22Rv1 (cell line): Measurements from ENCODE around the gene S1PR4.

Experiments used
- ZFX ChIP-seq: fragments of 450-650 bp; IDR thresholded peaks from 2 replicates; pipeline ENCODE4 v1.6.1; 2017; ENCODE audit warnings: antibody characterized with exemption, borderline replicate concordance
- TF ChIP-seq, protein P1 (sequence below): fragments of 450-650 bp; IDR thresholded peaks from 2 replicates; pipeline ENCODE4 v1.5.1; 2017; ENCODE audit warnings: mild to moderate bottlenecking

DNA sequence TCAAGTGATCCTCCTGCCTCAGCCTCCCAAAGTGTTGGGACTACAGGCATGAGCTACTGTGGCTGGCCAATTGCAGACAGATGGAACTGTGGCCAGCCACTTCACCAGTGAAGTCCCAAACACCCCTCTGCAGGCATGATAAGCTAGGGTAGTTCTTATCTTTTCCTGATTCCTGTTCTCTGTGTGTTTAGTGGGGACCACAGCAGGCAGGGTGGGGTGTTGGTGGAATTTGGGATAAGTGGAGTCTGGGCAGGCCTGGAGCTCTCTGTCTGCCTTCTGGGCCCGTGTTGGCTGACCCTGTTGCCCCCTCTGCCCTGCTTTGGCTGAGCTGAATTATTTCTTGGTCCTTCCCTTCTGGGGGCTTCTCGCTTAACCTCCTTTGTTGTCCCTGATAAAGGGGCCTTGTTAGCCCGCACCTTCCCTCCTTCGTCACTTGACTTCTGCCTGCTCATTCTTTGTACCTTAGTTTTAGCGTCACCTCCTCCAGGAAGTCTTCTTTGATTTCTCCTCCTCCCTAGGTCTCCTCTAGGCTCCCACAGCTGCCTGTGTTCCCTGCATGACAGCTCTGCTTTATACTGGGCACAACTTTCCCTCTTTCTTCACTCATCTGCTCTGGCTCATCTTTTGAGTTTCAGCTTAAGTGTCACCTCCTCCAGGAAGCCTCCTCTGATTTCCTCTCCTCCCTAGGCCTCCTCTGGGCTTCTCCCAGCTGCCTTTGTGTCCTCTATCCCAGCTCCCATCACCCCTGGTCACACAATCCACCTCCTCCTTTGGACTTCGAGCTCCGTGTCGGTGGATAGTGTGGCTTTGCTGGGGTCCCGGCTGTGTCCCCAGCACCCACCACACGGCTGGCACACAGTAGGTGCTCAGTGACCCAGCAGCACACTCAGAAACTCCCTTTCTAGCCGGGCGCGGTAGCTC, 5.4 kb downstream of the S1PR4 start:
- TF ChIP-seq, protein P1, sequence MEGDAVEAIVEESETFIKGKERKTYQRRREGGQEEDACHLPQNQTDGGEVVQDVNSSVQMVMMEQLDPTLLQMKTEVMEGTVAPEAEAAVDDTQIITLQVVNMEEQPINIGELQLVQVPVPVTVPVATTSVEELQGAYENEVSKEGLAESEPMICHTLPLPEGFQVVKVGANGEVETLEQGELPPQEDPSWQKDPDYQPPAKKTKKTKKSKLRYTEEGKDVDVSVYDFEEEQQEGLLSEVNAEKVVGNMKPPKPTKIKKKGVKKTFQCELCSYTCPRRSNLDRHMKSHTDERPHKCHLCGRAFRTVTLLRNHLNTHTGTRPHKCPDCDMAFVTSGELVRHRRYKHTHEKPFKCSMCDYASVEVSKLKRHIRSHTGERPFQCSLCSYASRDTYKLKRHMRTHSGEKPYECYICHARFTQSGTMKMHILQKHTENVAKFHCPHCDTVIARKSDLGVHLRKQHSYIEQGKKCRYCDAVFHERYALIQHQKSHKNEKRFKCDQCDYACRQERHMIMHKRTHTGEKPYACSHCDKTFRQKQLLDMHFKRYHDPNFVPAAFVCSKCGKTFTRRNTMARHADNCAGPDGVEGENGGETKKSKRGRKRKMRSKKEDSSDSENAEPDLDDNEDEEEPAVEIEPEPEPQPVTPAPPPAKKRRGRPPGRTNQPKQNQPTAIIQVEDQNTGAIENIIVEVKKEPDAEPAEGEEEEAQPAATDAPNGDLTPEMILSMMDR, result no peak
- TF ChIP-seq ZFX, result no peak
